ENCODE measurements around the gene YWHAG.

DNA sequence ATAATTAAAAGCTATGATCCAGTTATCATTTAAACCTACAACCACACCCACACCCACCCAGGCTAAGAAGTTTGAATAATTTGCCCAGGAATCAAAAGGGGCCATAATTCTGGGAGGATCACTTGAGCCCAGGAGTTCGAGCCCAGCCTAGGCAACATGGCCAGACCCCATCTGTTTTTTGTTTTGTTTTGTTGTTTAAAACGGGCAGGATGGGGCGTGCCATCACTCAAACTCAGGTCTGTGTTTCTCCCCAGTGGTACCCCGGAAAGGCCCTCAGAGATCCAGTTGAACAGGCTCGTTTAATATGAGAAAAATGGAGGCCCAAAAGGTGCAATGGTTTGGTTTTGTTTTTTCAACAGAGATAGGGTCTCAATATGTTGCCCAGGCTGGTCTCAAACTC, 33.0 kb downstream of the YWHAG start:
- TF ChIP-seq, protein P1, sequence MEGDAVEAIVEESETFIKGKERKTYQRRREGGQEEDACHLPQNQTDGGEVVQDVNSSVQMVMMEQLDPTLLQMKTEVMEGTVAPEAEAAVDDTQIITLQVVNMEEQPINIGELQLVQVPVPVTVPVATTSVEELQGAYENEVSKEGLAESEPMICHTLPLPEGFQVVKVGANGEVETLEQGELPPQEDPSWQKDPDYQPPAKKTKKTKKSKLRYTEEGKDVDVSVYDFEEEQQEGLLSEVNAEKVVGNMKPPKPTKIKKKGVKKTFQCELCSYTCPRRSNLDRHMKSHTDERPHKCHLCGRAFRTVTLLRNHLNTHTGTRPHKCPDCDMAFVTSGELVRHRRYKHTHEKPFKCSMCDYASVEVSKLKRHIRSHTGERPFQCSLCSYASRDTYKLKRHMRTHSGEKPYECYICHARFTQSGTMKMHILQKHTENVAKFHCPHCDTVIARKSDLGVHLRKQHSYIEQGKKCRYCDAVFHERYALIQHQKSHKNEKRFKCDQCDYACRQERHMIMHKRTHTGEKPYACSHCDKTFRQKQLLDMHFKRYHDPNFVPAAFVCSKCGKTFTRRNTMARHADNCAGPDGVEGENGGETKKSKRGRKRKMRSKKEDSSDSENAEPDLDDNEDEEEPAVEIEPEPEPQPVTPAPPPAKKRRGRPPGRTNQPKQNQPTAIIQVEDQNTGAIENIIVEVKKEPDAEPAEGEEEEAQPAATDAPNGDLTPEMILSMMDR (IDR thresholded peaks at IDR 0.05): no peak
- no peak for TF ChIP-seq POLR2A (IDR thresholded peaks at IDR 0.05)

Measured in esophagus squamous epithelium (tissue), 4 donors.